NB4 (cell line): Measurements from ENCODE around the gene PARD3.

Experiments used
- CTCF ChIP-seq: IDR thresholded peaks from one replicate; pipeline ENCODE4 v1.5.1; 2012; ENCODE audit warnings: low read depth, low read length
- MAX ChIP-seq: IDR thresholded peaks from 2 replicates; pipeline ENCODE4 v1.6.1; 2011; ENCODE audit warnings: low read depth, low read length
- MYC ChIP-seq: IDR thresholded peaks from 2 replicates; pipeline ENCODE4 v1.6.1; 2011; ENCODE audit warnings: low read depth, low read length
- POLR2A ChIP-seq: IDR thresholded peaks from 2 replicates; pipeline ENCODE4 v1.6.1; 2011; ENCODE audit warnings: mild to moderate bottlenecking; ENCODE audit not compliant: insufficient read length; ENCODE audit errors: extremely low read depth

- TF ChIP-seq CTCF (no peak), POLR2A (no peak), MAX (no peak), MYC (no peak)
These were observed 353.0 kb downstream of the PARD3 start for GRCh38 chr10:34462056-34462455.
